ENCODE results near the gene FER. TPM values are rescaled to one million over a fixed set of nuclear protein-coding genes. Genes with fewer than 3 reads are reported as not detected.

Gene FER
- total and polyA plus RNA-seq, 10 donors = 0.96 to 38.8 (median 21.2) TPM

GRCh38 chr5:108797396-108797795, 49.7 kb downstream of the FER start:
- H3K4me1 ChIP-seq = no peaks in the 10 kb centered on the region
- DNase-seq = no peak
- peaks cover 0 to 5% (median 0%) of the 10 kb centered on the region in 8 donors for H3K9me3 ChIP-seq
- no peaks in the 10 kb centered on the region for H3K27me3 ChIP-seq (replicated peaks in 1 of 7)
- H3K36me3 ChIP-seq = peaks cover 0 to 35% (median 0%) of the 10 kb centered on the region in 6 donors
- H3K4me3 ChIP-seq = no peak overlapping the region
- WGBS, 5 donors = 73 to 97% (median 89%) methylated on average over 2 of the region's 2 CpGs
- intact Hi-C loops (cut with DNase I; ENCODE audit: low total_unique reads) = no loop called here
- TF ChIP-seq POLR2A (IDR thresholded peaks at IDR 0.05) (no peak), POLR2AphosphoS5 (IDR thresholded peaks at IDR 0.05) (no peak)
- TF ChIP-seq, protein P1, sequence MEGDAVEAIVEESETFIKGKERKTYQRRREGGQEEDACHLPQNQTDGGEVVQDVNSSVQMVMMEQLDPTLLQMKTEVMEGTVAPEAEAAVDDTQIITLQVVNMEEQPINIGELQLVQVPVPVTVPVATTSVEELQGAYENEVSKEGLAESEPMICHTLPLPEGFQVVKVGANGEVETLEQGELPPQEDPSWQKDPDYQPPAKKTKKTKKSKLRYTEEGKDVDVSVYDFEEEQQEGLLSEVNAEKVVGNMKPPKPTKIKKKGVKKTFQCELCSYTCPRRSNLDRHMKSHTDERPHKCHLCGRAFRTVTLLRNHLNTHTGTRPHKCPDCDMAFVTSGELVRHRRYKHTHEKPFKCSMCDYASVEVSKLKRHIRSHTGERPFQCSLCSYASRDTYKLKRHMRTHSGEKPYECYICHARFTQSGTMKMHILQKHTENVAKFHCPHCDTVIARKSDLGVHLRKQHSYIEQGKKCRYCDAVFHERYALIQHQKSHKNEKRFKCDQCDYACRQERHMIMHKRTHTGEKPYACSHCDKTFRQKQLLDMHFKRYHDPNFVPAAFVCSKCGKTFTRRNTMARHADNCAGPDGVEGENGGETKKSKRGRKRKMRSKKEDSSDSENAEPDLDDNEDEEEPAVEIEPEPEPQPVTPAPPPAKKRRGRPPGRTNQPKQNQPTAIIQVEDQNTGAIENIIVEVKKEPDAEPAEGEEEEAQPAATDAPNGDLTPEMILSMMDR (IDR thresholded peaks at IDR 0.05 in 8 of 11, conservative IDR thresholded peaks at IDR 0.05 in 3 of 11) = no peak
- H3K27ac ChIP-seq = no peak overlapping the region

DNA sequence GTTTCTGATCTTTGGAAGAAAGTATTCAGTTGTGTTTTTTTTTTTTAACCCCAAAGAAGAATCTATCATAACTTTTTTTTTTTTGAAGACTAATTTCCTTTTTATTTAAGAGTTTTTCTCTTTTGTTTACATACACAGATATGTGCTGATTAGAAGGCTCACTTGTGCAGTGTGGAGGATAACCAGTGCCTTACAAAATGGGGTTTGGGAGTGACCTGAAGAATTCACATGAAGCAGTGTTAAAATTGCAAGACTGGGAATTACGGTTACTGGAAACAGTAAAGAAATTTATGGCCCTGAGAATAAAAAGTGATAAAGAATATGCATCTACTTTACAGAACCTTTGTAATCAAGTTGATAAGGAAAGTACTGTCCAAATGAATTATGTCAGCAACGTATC, 50.3 kb downstream of the FER start:
- H3K36me3 ChIP-seq = peaks cover 0 to 39% (median 0%) of the 10 kb centered on the region in 6 donors
- TF ChIP-seq POLR2A (IDR thresholded peaks at IDR 0.05) (no peak), POLR2AphosphoS5 (IDR thresholded peaks at IDR 0.05) (no peak)
- TF ChIP-seq, protein P1 (IDR thresholded peaks at IDR 0.05 in 8 of 11, conservative IDR thresholded peaks at IDR 0.05 in 3 of 11) = no peak
- no peak overlapping the region for H3K27ac ChIP-seq
- H3K9me3 ChIP-seq = peaks cover 0 to 11% (median 3%) of the 10 kb centered on the region in 8 donors
- 83 to 92% (median 84%) methylated on average over 2 of the region's 2 CpGs for WGBS, 5 donors
- H3K4me1 ChIP-seq = no peaks in the 10 kb centered on the region
- no peak overlapping the region for H3K4me3 ChIP-seq
- intact Hi-C loops (cut with DNase I; ENCODE audit: low total_unique reads) = no loop called here
- H3K27me3 ChIP-seq (replicated peaks in 1 of 7) = no peaks in the 10 kb centered on the region
- no peak for DNase-seq

DNA sequence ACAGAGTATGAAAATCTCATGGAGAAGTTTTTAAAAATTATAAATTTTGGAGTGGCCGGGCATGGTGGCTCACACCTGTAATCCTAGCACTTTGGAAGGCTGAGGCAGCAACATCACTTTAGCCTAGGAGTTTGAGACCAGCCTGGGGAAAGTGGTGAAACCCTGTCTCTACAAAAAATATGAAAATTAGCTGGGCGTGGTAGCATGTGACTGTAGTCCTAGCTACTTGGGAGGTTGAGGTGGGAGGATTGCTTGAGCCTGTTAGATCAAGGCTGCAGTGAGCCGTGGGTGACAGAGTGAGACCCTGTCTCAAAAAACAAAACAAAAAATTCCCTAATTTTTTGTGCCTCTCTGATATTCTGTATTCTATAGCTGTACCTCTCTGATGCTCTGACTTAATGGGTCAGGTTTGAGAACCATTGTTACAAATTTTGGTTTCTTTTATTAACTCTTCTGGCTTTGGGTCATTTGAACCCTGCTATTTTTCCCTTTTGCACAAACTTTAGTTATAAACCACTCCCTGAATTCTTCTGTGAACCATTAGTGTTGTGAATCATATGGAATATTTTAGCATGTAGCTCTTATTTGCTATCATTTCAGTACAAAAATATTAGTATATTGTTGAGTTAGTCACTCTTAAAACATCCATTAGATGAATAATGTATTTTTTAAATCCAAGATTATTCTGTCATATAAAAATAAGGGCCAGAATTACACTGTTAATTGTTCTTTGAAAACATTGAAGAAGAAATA, 51.0 kb downstream of the FER start:
- H3K4me3 ChIP-seq = no peak overlapping the region
- intact Hi-C loops (cut with DNase I; ENCODE audit: low total_unique reads) = no loop called here

GRCh38 chr5:108801301-108801700, 53.6 kb downstream of the FER start:
- H3K27me3 ChIP-seq (replicated peaks in 1 of 7) = no peaks in the 10 kb centered on the region
- H3K4me1 ChIP-seq = no peaks in the 10 kb centered on the region
- no peak for DNase-seq
- peaks cover 0 to 61% (median 0%) of the 10 kb centered on the region in 6 donors for H3K36me3 ChIP-seq
- TF ChIP-seq POLR2AphosphoS5 (IDR thresholded peaks at IDR 0.05) (no peak), POLR2A (IDR thresholded peaks at IDR 0.05) (no peak)
- TF ChIP-seq, protein P1 (IDR thresholded peaks at IDR 0.05 in 8 of 11, conservative IDR thresholded peaks at IDR 0.05 in 3 of 11) = no peak
- H3K27ac ChIP-seq = no peak overlapping the region
- WGBS, 5 donors = 90 to 94% (median 92%) methylated on average over 3 of the region's 3 CpGs
- peaks cover 0 to 40% (median 32%) of the 10 kb centered on the region in 8 donors for H3K9me3 ChIP-seq
- no peak overlapping the region for H3K4me3 ChIP-seq
- intact Hi-C loops (cut with DNase I; ENCODE audit: low total_unique reads) = no loop called here

More for the DNA sequence above, 51.0 kb downstream of the FER start:
- H3K27me3 ChIP-seq (replicated peaks in 1 of 7) = no peaks in the 10 kb centered on the region
- peaks cover 0 to 45% (median 0%) of the 10 kb centered on the region in 6 donors for H3K36me3 ChIP-seq
- TF ChIP-seq POLR2A (IDR thresholded peaks at IDR 0.05) (no peak), POLR2AphosphoS5 (IDR thresholded peaks at IDR 0.05) (no peak)
- TF ChIP-seq, protein P1 (IDR thresholded peaks at IDR 0.05 in 8 of 11, conservative IDR thresholded peaks at IDR 0.05 in 3 of 11) = no peak
- H3K27ac ChIP-seq = no peak overlapping the region
- DNase-seq = no peak
- 90 to 97% (median 91%) methylated on average over 3 of the region's 3 CpGs for WGBS, 5 donors
- H3K4me1 ChIP-seq = no peaks in the 10 kb centered on the region
- H3K9me3 ChIP-seq = peaks cover 0 to 14% (median 10%) of the 10 kb centered on the region in 8 donors
